Endothelial cell of umbilical vein (primary cell): ENCODE data around the gene NEK6. TPM values are rescaled to one million over a fixed set of nuclear protein-coding genes. Genes with fewer than 3 reads are reported as not detected.

ENCODE experiments used
- BruUV-seq: library from RNA; stranded (reverse); fragments of 400-500 nt; replicated peaks from 2 replicates; lab custom pipeline; 2021; lab: Mats Ljungman, UMichigan
- CTCF ChIA-PET: fragments of 300-600, 350-600 bp; sonication (Branson Sonifier 250); formaldehyde crosslinking; loops from one replicate; lab custom pipeline; 2021; ENCODE audit warnings: antibody characterized with exemption, inconsistent platforms; lab: Charles Lee
- POLR2A ChIA-PET: fragments of 300-600, 350-600 bp; sonication (Branson Sonifier 250); formaldehyde crosslinking; loops from one replicate; lab custom pipeline; 2021; ENCODE audit warnings: antibody characterized with exemption, inconsistent platforms; lab: Charles Lee
- DNase-seq: peaks from one replicate; pipeline ENCODE4 v3.0.0-alpha.2; 2011; ENCODE audit warnings: low read depth, low spot score
- FAIRE-seq: peaks from 2 replicates; lab custom pipeline; 2011; peaks lifted over from hg19 to GRCh38; lab: Jason Lieb, UNC
- H2AFZ ChIP-seq: 2 replicates; pipeline ENCODE4 v1.6.0; 2012; ENCODE audit warnings: low read depth, low read length, control low read depth, inconsistent platforms
- H3K27ac ChIP-seq: 2 replicates; pipeline ENCODE4 v1.5.1; 2011; ENCODE audit warnings: low read depth, mild to moderate bottlenecking, control low read depth, low read length, moderate library complexity; ENCODE audit not compliant: insufficient read depth
- H3K27me3 ChIP-seq, 2 experiments: 2 replicates each; pipeline versions ENCODE4 v1.6.0 to v1.6.1; 2011; ENCODE audit warnings: low read length in 2 of 2, mixed read lengths in 1 of 2; ENCODE audit not compliant: control insufficient read depth in 2 of 2, insufficient read depth in 2 of 2
- H3K36me3 ChIP-seq, 2 experiments: 2 replicates in 1 of 2; 3 replicates in 1 of 2; pipeline ENCODE4 v1.5.1; 2011; ENCODE audit warnings: low read length in 2 of 2, mild to moderate bottlenecking in 1 of 2, moderate library complexity in 1 of 2; ENCODE audit not compliant: control insufficient read depth in 2 of 2, insufficient read depth in 2 of 2; ENCODE audit errors: extremely low read depth in 1 of 2
- H3K4me1 ChIP-seq: 3 replicates; pipeline ENCODE4 v1.5.1; 2011; ENCODE audit warnings: mild to moderate bottlenecking, low read length; ENCODE audit not compliant: control insufficient read depth, insufficient read depth; ENCODE audit errors: extremely low read depth
- H3K4me2 ChIP-seq: 2 replicates; pipeline ENCODE4 v1.6.1; 2011; ENCODE audit warnings: low read length, control low read depth, mixed read lengths; ENCODE audit not compliant: insufficient read depth
- H3K4me3 ChIP-seq, 3 experiments: fragments of 200-600 bp in 1 of 3; sonication (generic), shearing (Covaris generic) in 1 of 3; replicated peaks in 1 of 3; 2 replicates each; pipeline ENCODE4 v1.5.1; 2011 to 2016; ENCODE audit warnings: control low read depth in 3 of 3, low read length in 3 of 3, mild to moderate bottlenecking in 2 of 3, inconsistent platforms in 1 of 3, low read depth in 1 of 3, moderate library complexity in 1 of 3; ENCODE audit not compliant: insufficient read depth in 1 of 3
- H3K79me2 ChIP-seq: 2 replicates; pipeline ENCODE4 v1.6.0; 2012; ENCODE audit warnings: low read length, inconsistent platforms; ENCODE audit not compliant: control insufficient read depth, insufficient read depth
- H3K9ac ChIP-seq: replicated peaks from 2 replicates; pipeline ENCODE3; 2011; ENCODE audit warnings: low read length, control low read depth; ENCODE audit not compliant: insufficient read depth; ENCODE audit errors: extremely low read depth
- H3K9me1 ChIP-seq: replicated peaks from 3 replicates; pipeline ENCODE4 v1.6.0; 2011; ENCODE audit warnings: mild to moderate bottlenecking, low read length; ENCODE audit not compliant: control insufficient read depth, insufficient read depth; ENCODE audit errors: extremely low read depth
- H3K9me3 ChIP-seq: replicated peaks from 2 replicates; pipeline ENCODE4 v1.5.1; 2012; ENCODE audit warnings: low read length, inconsistent platforms; ENCODE audit not compliant: control insufficient read depth, insufficient read depth
- H4K20me1 ChIP-seq: replicated peaks from 2 replicates; pipeline ENCODE3; 2011; ENCODE audit warnings: mild to moderate bottlenecking, low read length; ENCODE audit not compliant: control insufficient read depth, insufficient read depth; ENCODE audit errors: extremely low read depth
- CTCF ChIP-seq, 2 donors: IDR thresholded peaks; 1 replicate in 1 of 2; 2 replicates in 1 of 2; pipeline ENCODE4 v1.5.1; 2011; ENCODE audit warnings: low read length in 2 of 2, mild to moderate bottlenecking in 2 of 2, moderate library complexity in 2 of 2, control low read depth in 1 of 2, inconsistent platforms in 1 of 2, low read depth in 1 of 2; ENCODE audit not compliant: insufficient read depth in 1 of 2; ENCODE audit errors: extremely low read depth in 1 of 2
- EZH2 ChIP-seq: IDR thresholded peaks from 2 replicates; pipeline ENCODE4 v1.6.1; 2012; ENCODE audit warnings: borderline replicate concordance, low read depth, mild to moderate bottlenecking, moderate library complexity, low read length, inconsistent platforms; ENCODE audit not compliant: severe bottlenecking
- FOS ChIP-seq: IDR thresholded peaks from 2 replicates; pipeline ENCODE4 v1.6.1; 2011; ENCODE audit warnings: mild to moderate bottlenecking, low read length, moderate library complexity, borderline replicate concordance; ENCODE audit not compliant: insufficient read depth
- GATA2 ChIP-seq: IDR thresholded peaks from 2 replicates; pipeline ENCODE4 v1.7.0; 2011; ENCODE audit warnings: low read depth, mild to moderate bottlenecking, moderate library complexity, mixed read lengths, low read length; ENCODE audit not compliant: insufficient read length, insufficient read depth
- JUN ChIP-seq: IDR thresholded peaks from 2 replicates; pipeline ENCODE4 v1.6.1; 2011; ENCODE audit warnings: borderline replicate concordance, low read depth; ENCODE audit not compliant: insufficient read length, insufficient read depth
- MAX ChIP-seq: IDR thresholded peaks from 2 replicates; pipeline ENCODE4 v1.6.1; 2011; ENCODE audit not compliant: insufficient read depth, insufficient read length
- MYC ChIP-seq: IDR thresholded peaks from one replicate; pipeline ENCODE4 v1.6.1; 2011; ENCODE audit warnings: mild to moderate bottlenecking, low read depth, low read length
- POLR2A ChIP-seq: IDR thresholded peaks from 2 replicates; pipeline ENCODE4 v1.6.1; 2012; ENCODE audit warnings: low read depth, mild to moderate bottlenecking, control low read depth, low read length
- POLR2AphosphoS5 ChIP-seq: IDR thresholded peaks from 2 replicates; pipeline ENCODE4 v1.6.1; 2012; ENCODE audit warnings: low read depth, mild to moderate bottlenecking, control low read depth, low read length, moderate library complexity; ENCODE audit not compliant: insufficient read depth
- dilution Hi-C: fragments of 300-500 bp; cut with MboI; formaldehyde crosslinking; loops from one replicate; pipeline ENCODE4 v1.15.0; 2019; ENCODE audit warnings: low sequenced_read_pairs; ENCODE audit not compliant: extremely low pct_ligation_motif_present
- intact Hi-C: fragments of 100-400 bp; cut with micrococcal nuclease; formaldehyde crosslinking; loops from one replicate; pipeline ENCODE4 v1.10.0; 2022
- polyA plus RNA-seq, 4 experiments: library from polyadenylated mRNA; depleted of rRNA in 3 of 4; stranded (reverse) in 3 of 4; unstranded in 1 of 4; fragments of >200 nt; gene quantifications; 2 replicates each; pipeline versions ENCODE4 v1.2.1 to v1.2.3, GENCODE V29; 2011 to 2012; ENCODE audit warnings: missing spikeins in 1 of 4
- total RNA-seq: library from RNA; stranded (reverse); gene quantifications from 2 replicates; pipeline ENCODE4 v1.2.3, GENCODE V29; 2021

Gene NEK6
- total and polyA plus RNA-seq, 2 donors (not counting 3 experiments of a cell fraction or from before 2014, with no cell fraction given): 64.3 to 67.1 TPM

GRCh38 chr9:124320062-124320973 lies 62.6 kb downstream of the NEK6 start:
- Histone ChIP-seq H3K9ac (no peak overlapping the region), H3K4me2 (no peak overlapping the region), H3K4me3 (no peak overlapping the region), H3K36me3 (peaks cover 13 to 43% of the 10 kb centered on the region in 2 experiments), H3K79me2 (peaks cover 2% of the 10 kb centered on the region), H3K4me1 (peaks cover 9% of the 10 kb centered on the region), H3K27me3 (no peaks in the 10 kb centered on the region), H3K9me1 (no peaks in the 10 kb centered on the region), H3K27ac (no peak overlapping the region), H2AFZ (no peak overlapping the region), H4K20me1 (no peaks in the 10 kb centered on the region), H3K9me3 (no peaks in the 10 kb centered on the region)
- dilution Hi-C loops (loop anchor here (25.0 kb wide), 1 partner anchor 108 kb away; no protein-coding TSS in a partner anchor), intact Hi-C loops (loop anchor here (1.0 to 10.0 kb wide), 3 partner anchors 54 to 916 kb away; no protein-coding TSS in a partner anchor)
- CTCF ChIA-PET: interaction anchor here (1.0 to 4.4 kb wide), 12 partner anchors 9 to 201 kb away, joined by 3 to 41 read pairs (median 4); no protein-coding TSS in a partner anchor
- peak; percentile 92 for FAIRE-seq
- TF ChIP-seq CTCF (IDR thresholded peaks at IDR 0.05; ENCODE audit: extremely low read depth in 1 of 2, insufficient read depth in 1 of 2, low read depth in 1 of 2, low read length in 2 of 2): peak; percentile 91 to 92
- TF ChIP-seq POLR2A: no peak
- peak; percentile 45 for DNase-seq
- POLR2A ChIA-PET: no interaction called here
- no TSS peak for BruUV-seq

GRCh38 chr9:124321416-124321815 lies 63.7 kb downstream of the NEK6 start:
- intact Hi-C loops: loop anchor here (2.0 to 10.0 kb wide), 2 partner anchors 55 to 917 kb away; no protein-coding TSS in a partner anchor
- H3K79me2 ChIP-seq: peaks cover 2% of the 10 kb centered on the region
- H3K36me3 ChIP-seq: peaks cover 9 to 40% of the 10 kb centered on the region in 2 experiments
- H3K27me3 ChIP-seq: no peaks in the 10 kb centered on the region
- H3K4me1 ChIP-seq: no peaks in the 10 kb centered on the region
- H3K4me2 ChIP-seq: no peak overlapping the region
- no peak for TF ChIP-seq JUN
- TF ChIP-seq GATA2: no peak
- TF ChIP-seq POLR2A: no peak
- no peak for TF ChIP-seq EZH2
- no peak for TF ChIP-seq MAX
- TF ChIP-seq MYC: no peak
- no peak for TF ChIP-seq POLR2AphosphoS5
- no peak for TF ChIP-seq CTCF (IDR thresholded peaks at IDR 0.05; ENCODE audit: extremely low read depth in 1 of 2, insufficient read depth in 1 of 2, low read depth in 1 of 2, low read length in 2 of 2)
- no peak for TF ChIP-seq FOS
- dilution Hi-C loops: loop anchor here (25.0 kb wide), 1 partner anchor 109 kb away; no protein-coding TSS in a partner anchor
- H4K20me1 ChIP-seq: no peaks in the 10 kb centered on the region
- H2AFZ ChIP-seq: no peak overlapping the region
- H3K9ac ChIP-seq: no peak overlapping the region
- ChIA-PET CTCF (interaction anchor here (4.2 to 4.4 kb wide), 2 partner anchors 189 to 194 kb away, joined by 36 to 41 read pairs; no protein-coding TSS in a partner anchor), POLR2A (no interaction called here)
- no peak for FAIRE-seq
- H3K9me1 ChIP-seq: no peaks in the 10 kb centered on the region
- no peak overlapping the region for H3K27ac ChIP-seq
- no peaks in the 10 kb centered on the region for H3K9me3 ChIP-seq
- no peak overlapping the region for H3K4me3 ChIP-seq
- BruUV-seq: no TSS peak
- DNase-seq: no peak
